DND-41 (cell line): ENCODE results near the gene F3.
A peak's percentile ranks its signal among the peaks of the same experiment; 100 is the strongest.

Experiments used
- ATAC-seq: fragments of 200-7000 bp; cut with Tn5 transposase; 3 replicates; pipeline ENCODE4 v1.9.1; 2021; ENCODE audit warnings: low read depth; ENCODE audit not compliant: insufficient read depth
- DNase-seq: peaks from one replicate; pipeline ENCODE4 v3.0.0-alpha.2; 2020
- H2AFZ ChIP-seq: 2 replicates; pipeline ENCODE4 v1.6.0; 2012; ENCODE audit warnings: low read depth, low read length
- H3K27ac ChIP-seq: 2 replicates; pipeline ENCODE4 v1.5.1; 2012; ENCODE audit warnings: low read length, inconsistent platforms
- H3K27me3 ChIP-seq: fragments of 200-600 bp; sonication (generic); 2 replicates; pipeline ENCODE4 v1.6.0; 2012; ENCODE audit warnings: low read length, mild to moderate bottlenecking, inconsistent platforms; ENCODE audit not compliant: insufficient read depth, poor library complexity
- H3K36me3 ChIP-seq: 2 replicates; pipeline ENCODE4 v1.5.1; 2012; ENCODE audit warnings: low read length, inconsistent platforms; ENCODE audit not compliant: insufficient read depth
- H3K4me1 ChIP-seq: 2 replicates; pipeline ENCODE4 v1.5.1; 2012; ENCODE audit warnings: mild to moderate bottlenecking, low read length; ENCODE audit not compliant: insufficient read depth
- H3K4me2 ChIP-seq: 2 replicates; pipeline ENCODE4 v1.6.0; 2012; ENCODE audit warnings: mild to moderate bottlenecking, moderate library complexity, low read length, inconsistent platforms; ENCODE audit not compliant: insufficient read depth
- H3K4me3 ChIP-seq, 2 experiments: fragments of 200-600 bp in 1 of 2; shearing (Covaris generic) in 1 of 2; 2 replicates each; pipeline ENCODE4 v1.5.1; 2012 to 2016; ENCODE audit warnings: inconsistent platforms in 2 of 2, low read length in 2 of 2, mild to moderate bottlenecking in 2 of 2, low read depth in 1 of 2, moderate library complexity in 1 of 2
- H3K79me2 ChIP-seq: 2 replicates; pipeline ENCODE4 v1.6.0; 2012; ENCODE audit warnings: low read length, inconsistent platforms; ENCODE audit not compliant: insufficient read depth
- H3K9ac ChIP-seq: 2 replicates; pipeline ENCODE4 v1.6.0; 2012; ENCODE audit warnings: low read depth, mild to moderate bottlenecking, inconsistent platforms, low read length, moderate library complexity
- H3K9me3 ChIP-seq: 2 replicates; pipeline ENCODE4 v1.5.1; 2012; ENCODE audit warnings: low read length, moderate library complexity, mild to moderate bottlenecking, inconsistent platforms; ENCODE audit not compliant: insufficient read depth, severe bottlenecking
- H4K20me1 ChIP-seq: 2 replicates; pipeline ENCODE4 v1.6.0; 2012; ENCODE audit warnings: low read length; ENCODE audit not compliant: insufficient read depth
- EZH2 ChIP-seq: IDR thresholded peaks from 3 replicates; pipeline ENCODE4 v1.6.1; 2012; ENCODE audit warnings: borderline replicate concordance, low read depth, mild to moderate bottlenecking, moderate library complexity, low read length, inconsistent platforms; ENCODE audit not compliant: severe bottlenecking
- TF ChIP-seq, protein P1 (sequence below): IDR thresholded peaks from 2 replicates; pipeline ENCODE4 v1.5.1; 2012; ENCODE audit warnings: borderline replicate concordance, low read length, moderate library complexity, mild to moderate bottlenecking; ENCODE audit not compliant: poor library complexity, severe bottlenecking; ENCODE audit errors: extremely low read depth

F3 gene

DNA sequence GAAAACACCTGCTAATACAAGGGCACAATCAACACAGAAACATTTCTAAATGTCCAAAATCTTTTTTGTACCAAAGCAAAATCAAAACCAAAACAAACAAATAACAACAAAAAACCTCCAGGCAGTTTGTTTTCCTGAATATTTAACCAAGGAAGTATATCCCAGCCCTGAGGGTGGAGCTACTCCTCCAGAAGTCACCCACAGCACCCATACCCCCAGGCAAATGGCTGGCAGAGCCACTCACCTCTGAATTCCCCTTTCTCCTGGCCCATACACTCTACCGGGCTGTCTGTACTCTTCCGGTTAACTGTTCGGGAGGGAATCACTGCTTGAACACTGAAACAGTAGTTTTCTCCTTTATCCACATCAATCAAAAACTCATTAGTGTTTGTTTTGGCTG is 9.5 kb downstream of the F3 start:
- ATAC-seq = no peak; the same call in 2 of the 3 replicates
- no peak overlapping the region for H3K27ac ChIP-seq

DNA sequence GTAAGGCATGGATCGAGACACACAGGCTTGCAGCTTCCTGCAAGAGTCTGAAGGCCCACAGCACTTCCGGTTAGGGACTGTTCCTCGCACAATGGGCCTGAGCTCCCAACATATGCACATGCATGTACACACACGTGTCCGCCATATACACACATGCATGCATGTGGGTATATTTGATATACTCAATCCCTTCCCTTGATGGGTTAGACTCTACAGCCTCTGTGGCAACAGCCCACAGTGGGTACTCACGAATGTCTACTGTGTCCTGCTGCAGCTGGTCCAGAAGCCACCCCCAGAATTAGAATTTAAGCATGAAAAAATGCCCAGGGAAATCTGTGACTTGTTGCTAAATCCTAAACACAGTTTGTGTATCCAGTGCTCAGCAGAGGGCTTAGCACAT is 9.9 kb downstream of the F3 start:
- H3K9me3 ChIP-seq = no peaks in the 10 kb centered on the region
- H3K27ac ChIP-seq = no peak overlapping the region
- no peak overlapping the region for H2AFZ ChIP-seq
- no peak overlapping the region for H3K9ac ChIP-seq
- H3K4me1 ChIP-seq = no peaks in the 10 kb centered on the region
- no peaks in the 10 kb centered on the region for H4K20me1 ChIP-seq
- DNase-seq (no peak), ATAC-seq (no peak)
- no peaks in the 10 kb centered on the region for H3K79me2 ChIP-seq
- TF ChIP-seq, protein P1, sequence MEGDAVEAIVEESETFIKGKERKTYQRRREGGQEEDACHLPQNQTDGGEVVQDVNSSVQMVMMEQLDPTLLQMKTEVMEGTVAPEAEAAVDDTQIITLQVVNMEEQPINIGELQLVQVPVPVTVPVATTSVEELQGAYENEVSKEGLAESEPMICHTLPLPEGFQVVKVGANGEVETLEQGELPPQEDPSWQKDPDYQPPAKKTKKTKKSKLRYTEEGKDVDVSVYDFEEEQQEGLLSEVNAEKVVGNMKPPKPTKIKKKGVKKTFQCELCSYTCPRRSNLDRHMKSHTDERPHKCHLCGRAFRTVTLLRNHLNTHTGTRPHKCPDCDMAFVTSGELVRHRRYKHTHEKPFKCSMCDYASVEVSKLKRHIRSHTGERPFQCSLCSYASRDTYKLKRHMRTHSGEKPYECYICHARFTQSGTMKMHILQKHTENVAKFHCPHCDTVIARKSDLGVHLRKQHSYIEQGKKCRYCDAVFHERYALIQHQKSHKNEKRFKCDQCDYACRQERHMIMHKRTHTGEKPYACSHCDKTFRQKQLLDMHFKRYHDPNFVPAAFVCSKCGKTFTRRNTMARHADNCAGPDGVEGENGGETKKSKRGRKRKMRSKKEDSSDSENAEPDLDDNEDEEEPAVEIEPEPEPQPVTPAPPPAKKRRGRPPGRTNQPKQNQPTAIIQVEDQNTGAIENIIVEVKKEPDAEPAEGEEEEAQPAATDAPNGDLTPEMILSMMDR = no peak
- no peak for TF ChIP-seq EZH2
- no peak overlapping the region for H3K4me2 ChIP-seq
- H3K36me3 ChIP-seq = peaks cover 7% of the 10 kb centered on the region
- no peak overlapping the region for H3K4me3 ChIP-seq
- H3K27me3 ChIP-seq = no peaks in the 10 kb centered on the region

More for the DNA sequence above, 9.5 kb downstream of the F3 start:
- H4K20me1 ChIP-seq = no peaks in the 10 kb centered on the region
- H3K4me1 ChIP-seq = no peaks in the 10 kb centered on the region
- no peak overlapping the region for H3K4me3 ChIP-seq
- DNase-seq = no peak
- no peaks in the 10 kb centered on the region for H3K27me3 ChIP-seq
- H3K4me2 ChIP-seq = no peak overlapping the region
- no peak overlapping the region for H3K9ac ChIP-seq
- H3K36me3 ChIP-seq = peaks cover 7% of the 10 kb centered on the region
- H2AFZ ChIP-seq = no peak overlapping the region
- H3K79me2 ChIP-seq = no peaks in the 10 kb centered on the region
- no peak for TF ChIP-seq EZH2
- TF ChIP-seq, protein P1 = peak; percentile 12
- H3K9me3 ChIP-seq = no peaks in the 10 kb centered on the region

DNA sequence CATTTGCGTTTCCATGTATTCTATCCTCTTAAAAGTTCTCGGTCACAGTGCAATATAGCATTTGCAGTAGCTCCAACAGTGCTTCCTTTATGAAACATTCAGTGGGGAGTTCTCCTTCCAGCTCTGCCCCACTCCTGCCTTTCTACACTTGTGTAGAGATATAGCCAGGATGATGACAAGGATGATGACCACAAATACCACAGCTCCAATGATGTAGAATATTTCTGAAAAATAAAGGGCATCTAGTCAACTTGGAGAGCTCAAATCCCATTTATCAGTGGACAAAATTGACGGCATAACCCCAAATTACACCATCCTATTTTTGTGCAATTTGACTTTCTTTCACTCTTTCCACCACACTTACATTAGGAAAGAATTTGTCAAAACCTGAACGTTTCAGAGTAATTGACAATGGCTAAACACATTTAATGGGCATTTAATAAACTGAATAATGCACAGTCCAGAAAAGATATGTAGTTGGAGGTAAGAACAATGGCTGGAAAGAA is 11.1 kb downstream of the F3 start:
- Histone ChIP-seq H3K36me3 (peaks cover 7% of the 10 kb centered on the region), H3K4me1 (no peaks in the 10 kb centered on the region), H4K20me1 (no peaks in the 10 kb centered on the region), H3K9ac (no peak overlapping the region), H3K79me2 (no peaks in the 10 kb centered on the region), H2AFZ (no peak overlapping the region), H3K27me3 (no peaks in the 10 kb centered on the region), H3K4me3 (no peak overlapping the region), H3K27ac (no peak overlapping the region), H3K4me2 (no peak overlapping the region), H3K9me3 (no peaks in the 10 kb centered on the region)
- no peak for TF ChIP-seq EZH2
- TF ChIP-seq, protein P1 = no peak
- no peak for ATAC-seq
- no peak for DNase-seq

DNA sequence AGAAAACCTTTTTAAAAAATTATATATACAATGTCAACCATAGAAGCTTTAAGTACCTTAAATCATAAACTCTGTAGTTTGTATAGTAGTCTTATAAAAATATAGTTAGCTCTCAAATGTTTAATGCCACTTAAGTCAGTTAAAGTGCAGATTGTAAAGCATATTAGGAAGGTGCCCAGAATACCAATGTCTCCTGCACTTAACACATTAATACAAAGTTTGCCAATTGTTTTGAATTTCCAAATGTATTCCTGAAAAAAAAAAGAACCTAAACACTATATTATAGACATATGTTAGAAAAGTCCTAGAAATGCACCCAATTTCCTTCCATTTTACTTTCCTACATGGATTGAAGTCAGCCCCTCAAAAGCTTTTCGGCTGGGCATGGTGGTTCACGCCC is 12.1 kb downstream of the F3 start:
- TF ChIP-seq, protein P1 = no peak
- TF ChIP-seq EZH2 = no peak
- DNase-seq (no peak), ATAC-seq (no peak)
- no peaks in the 10 kb centered on the region for H3K9me3 ChIP-seq
- no peak overlapping the region for H3K9ac ChIP-seq
- H3K4me2 ChIP-seq = no peak overlapping the region
- H3K27me3 ChIP-seq = no peaks in the 10 kb centered on the region
- H3K27ac ChIP-seq = no peak overlapping the region
- peaks cover 7% of the 10 kb centered on the region for H3K36me3 ChIP-seq
- no peaks in the 10 kb centered on the region for H4K20me1 ChIP-seq
- no peak overlapping the region for H3K4me3 ChIP-seq
- no peaks in the 10 kb centered on the region for H3K4me1 ChIP-seq
- H3K79me2 ChIP-seq = no peaks in the 10 kb centered on the region
- H2AFZ ChIP-seq = no peak overlapping the region
